Upper lobe of left lung (tissue), 4 donors: ENCODE measurements around the gene BEGAIN.

Experiments used
- CTCF ChIP-seq, 6 experiments: fragments of 450-650 bp in 4 of 6; fragments of 200-600 bp in 2 of 6; sonication (generic) in 2 of 6; IDR thresholded peaks; one replicate each; pipeline ENCODE4 v1.5.1; 2016 to 2019; ENCODE audit warnings: antibody characterized with exemption in 6 of 6
- EP300 ChIP-seq, 4 donors: sonication (generic); formaldehyde crosslinking; IDR thresholded peaks; one replicate each; pipeline ENCODE4 v1.5.1; 2017; ENCODE audit warnings: antibody characterized with exemption in 4 of 4, control low read depth in 2 of 4
- POLR2AphosphoS5 ChIP-seq, 2 donors: sonication (generic); formaldehyde crosslinking; IDR thresholded peaks; one replicate each; pipeline ENCODE4 v1.5.1; 2017; ENCODE audit warnings: antibody characterized with exemption in 2 of 2

DNA sequence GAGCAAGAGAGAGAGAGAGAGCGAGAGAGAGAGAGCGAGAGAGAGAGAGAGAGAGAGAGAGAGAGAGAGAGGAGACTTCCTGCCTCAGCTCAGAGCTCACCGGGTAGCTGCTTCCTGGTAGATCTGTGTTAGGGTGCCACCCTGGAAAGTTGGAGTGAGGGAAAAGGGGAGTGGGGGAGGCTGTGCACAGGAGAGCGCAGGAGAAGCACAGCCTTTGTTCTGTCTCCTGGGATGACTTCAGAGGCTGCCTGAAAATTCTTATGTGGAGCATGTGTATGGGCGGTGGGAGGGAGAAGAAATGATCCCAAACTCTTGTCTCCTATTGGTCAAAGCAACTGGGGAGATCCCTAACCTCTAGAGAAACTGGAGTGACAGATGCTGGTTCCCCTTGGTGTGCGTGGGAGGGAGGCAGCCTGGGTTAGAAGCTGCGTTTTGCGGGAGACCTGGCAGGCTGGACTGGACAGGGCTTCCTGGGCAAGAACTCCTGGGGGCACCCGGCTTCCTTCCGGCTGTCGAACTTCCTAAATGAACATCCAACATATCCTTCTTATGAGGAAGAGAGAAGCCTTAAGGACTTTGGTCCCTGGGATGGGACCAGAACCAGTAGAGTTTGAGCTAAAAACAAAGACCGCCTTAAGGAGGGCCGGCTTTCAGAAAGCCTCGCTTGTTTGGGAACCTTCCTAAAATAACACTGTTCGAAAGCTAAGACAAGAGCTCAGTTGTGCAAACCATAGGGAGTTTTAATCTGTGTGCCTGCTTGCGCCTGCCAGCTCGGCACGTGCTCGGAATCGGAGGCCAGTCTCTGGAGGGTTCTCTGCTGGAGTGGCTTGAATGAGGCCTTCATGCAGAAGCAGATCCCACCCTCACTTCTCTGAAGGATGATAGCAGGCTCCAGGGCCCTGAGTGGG lies 30.4 kb upstream of the BEGAIN start:
- TF ChIP-seq CTCF (IDR thresholded peaks at IDR 0.05) (peak in 1 of 6 experiments; percentile 24), POLR2AphosphoS5 (IDR thresholded peaks at IDR 0.05) (no peak), EP300 (IDR thresholded peaks at IDR 0.05) (no peak)
